ENCODE measurements around the gene UAP1L1.

Gene UAP1L1

GRCh38 chr9:137077758-137078693, 709 bp downstream of the UAP1L1 start:
- DNase-seq = no peak

- peak; percentile 11 to 33 for DNase-seq
These were observed 1.5 kb downstream of the UAP1L1 start for GRCh38 chr9:137078701-137079400.

GRCh38 chr9:137079401-137079787, 2.1 kb downstream of the UAP1L1 start:
- DNase-seq = no peak

GRCh38 chr9:137080260-137081122, 3.2 kb downstream of the UAP1L1 start:
- no peak for DNase-seq

GRCh38 chr9:137082222-137082924, 5.1 kb downstream of the UAP1L1 start:
- no peak for DNase-seq

GRCh38 chr9:137082925-137083290, 5.6 kb downstream of the UAP1L1 start:
- DNase-seq = no peak

GRCh38 chr9:137083394-137084004, 6.2 kb downstream of the UAP1L1 start:
- DNase-seq = no peak

- peak in 1 of 2 experiments; percentile 27 for DNase-seq
These were observed 7.2 kb downstream of the UAP1L1 start for GRCh38 chr9:137084526-137084925.

GRCh38 chr9:137085920-137086530, 8.7 kb downstream of the UAP1L1 start:
- DNase-seq = no peak

- peak; percentile 90 to 96 for DNase-seq
These were observed 9.5 kb downstream of the UAP1L1 start, which contains the start of gene MAN1B1 for GRCh38 chr9:137086531-137087408. Gene MAN1B1, plus strand, starts transcription at chr9:137086985. Its CDS starts 15 bp downstream, at chr9:137087000.

GRCh38 chr9:137087409-137087925, 10.2 kb downstream of the UAP1L1 start:
- no peak for DNase-seq

GRCh38 chr9:137088121-137088520, 10.8 kb downstream of the UAP1L1 start:
- no peak for DNase-seq

- no peak for DNase-seq
These were observed 12.1 kb downstream of the UAP1L1 start for GRCh38 chr9:137089232-137089947.

GRCh38 chr9:137095664-137096517, 18.6 kb downstream of the UAP1L1 start:
- DNase-seq = no peak

- DNase-seq = no peak
These were observed 19.6 kb downstream of the UAP1L1 start for GRCh38 chr9:137096785-137097546.

GRCh38 chr9:137097761-137098462, 20.6 kb downstream of the UAP1L1 start:
- no peak for DNase-seq

GRCh38 chr9:137099231-137099630, 21.9 kb downstream of the UAP1L1 start:
- no peak for DNase-seq
